ENCODE measurements around the gene UBAC2.

Gene UBAC2

DNA sequence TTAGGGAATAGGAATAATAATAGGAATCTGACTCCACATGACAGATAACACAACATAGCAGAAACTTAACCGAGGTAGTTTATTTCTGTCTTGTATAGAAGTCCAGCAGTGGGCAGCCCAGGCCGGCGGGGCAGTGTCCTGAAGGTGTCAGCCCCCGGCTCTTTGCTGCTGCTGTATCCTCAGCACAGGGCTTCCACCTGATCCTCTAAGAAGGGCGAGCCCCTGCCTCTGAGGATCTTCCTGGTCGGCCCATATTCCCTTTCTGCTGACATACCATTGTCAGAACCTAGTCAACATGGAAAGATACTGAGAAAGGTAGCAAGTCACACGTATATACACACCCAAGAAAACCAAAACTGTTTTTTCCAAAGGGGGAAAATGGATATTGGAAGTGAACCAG is 162.7 kb downstream of the UBAC2 start:
- DNase-seq = no peak

DNA sequence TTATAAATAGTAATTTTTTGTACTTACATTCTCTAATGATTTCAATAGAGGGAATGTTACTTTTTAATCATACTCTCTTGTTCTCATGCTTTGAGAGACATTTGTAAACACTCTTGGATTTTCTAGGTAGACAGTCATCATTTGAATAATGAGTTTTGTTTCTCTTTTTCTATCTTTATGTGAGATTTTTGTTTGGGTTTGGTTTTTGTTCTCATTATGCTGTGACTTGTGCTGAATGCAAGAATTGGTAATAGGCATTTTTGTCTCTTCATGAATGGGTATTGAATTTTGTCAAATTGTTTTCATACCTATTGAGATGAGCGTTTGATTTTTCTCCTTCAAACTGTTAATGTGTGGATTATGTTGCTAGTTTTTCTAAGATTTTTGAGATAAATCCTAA is 163.3 kb downstream of the UBAC2 start:
- no peak for DNase-seq

DNA sequence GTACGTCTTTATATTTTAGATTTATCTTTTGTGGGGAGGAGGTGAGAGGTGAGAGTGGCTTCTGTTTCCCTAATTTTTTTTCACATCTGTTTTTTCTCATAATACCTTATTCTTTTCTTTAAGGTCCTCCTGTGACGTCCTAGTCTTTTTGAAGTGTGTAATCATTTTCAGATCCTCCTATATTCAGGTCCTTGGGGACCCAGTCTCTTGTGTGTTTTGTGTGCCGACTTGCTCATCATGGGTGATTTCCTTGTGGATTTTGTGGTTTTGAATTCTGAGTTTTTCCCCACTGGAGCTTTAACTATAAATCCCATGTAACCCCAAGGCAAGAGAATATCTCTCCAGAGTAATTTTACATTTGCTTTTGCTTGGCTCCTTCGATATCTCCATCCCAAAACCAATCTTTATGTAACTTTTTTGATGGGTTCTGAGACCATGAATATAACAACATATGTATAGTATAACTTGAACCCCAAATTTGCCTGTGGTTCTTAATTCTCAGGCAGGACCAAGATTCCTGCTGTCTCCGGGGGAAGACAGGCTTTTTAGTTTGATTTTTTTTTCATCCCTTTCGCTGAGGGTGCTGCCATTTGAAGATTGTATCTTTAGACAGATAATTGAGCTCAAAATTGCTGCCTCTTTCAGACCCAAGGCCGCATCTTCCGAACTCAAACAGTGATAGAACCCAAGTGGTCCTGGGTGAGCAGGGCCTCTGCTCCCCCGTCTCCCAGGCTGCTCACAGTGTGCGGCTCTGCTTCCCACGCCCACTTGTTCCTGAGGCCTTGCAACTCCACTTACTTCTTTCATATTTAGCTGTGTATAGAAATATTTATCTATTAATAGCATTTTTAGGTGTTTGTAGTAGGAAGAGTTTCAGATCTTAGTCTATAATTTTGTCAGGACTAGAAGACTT is 165.7 kb downstream of the UBAC2 start:
- DNase-seq = no peak

DNA sequence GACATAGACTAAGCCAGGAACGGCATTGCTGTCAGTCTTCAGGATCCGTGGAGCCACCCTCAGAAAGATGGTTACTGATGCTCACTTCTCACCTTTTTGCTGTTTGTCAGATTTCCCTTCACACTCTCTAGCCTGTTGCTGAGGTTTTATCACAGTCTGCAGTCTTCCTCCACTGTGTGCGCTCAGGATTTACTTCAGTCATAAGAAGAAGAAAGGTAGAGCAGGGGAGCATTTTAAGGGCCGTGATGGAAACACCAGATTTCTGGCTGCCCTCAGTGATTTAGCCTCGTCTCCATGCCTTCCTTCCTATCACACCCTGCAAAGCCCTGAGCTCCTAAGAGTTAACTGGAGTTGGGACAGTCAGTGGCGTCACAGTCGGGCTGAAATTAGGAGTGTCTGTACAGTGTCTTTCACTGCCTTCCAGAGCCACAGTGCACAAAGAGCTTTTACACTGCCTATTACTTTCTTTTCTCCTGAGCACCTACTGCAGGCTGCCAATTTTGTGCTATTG is 166.5 kb downstream of the UBAC2 start:
- DNase-seq = no peak

DNA sequence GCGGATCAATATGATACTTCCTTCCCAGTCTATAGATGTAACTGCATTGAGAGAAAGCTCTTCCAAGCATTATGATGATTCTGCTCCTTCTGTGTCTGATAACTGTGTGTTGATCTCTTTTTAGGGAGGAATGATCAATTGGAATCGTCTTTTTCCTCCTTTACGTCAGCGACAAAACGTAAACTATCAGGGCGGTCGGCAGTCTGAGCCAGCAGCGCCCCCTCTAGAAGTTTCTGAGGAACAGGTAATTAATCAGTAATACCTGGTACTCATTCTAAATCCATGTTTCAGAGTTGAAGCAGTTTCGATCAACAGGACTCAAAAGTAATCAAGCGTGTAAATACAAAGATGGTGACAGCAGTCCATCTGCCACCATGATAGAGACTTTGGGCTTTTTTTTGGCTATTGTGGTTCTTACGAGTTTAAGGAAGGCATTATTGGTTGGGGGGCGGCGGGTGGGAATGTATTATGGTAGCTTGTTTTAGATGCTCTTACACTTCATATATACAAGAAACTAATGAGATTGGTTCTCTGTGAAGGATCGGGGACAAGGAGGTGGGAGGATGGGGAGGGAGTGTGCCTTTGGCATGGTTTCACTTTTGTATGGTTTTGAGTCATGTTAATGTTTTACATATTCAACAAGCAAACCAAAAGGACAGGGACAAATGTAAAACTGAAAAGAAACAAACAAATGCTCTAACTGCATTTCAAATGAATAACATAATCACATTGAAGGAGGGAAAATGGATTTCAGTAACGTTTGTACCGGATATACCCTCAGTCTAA is 167.2 kb downstream of the UBAC2 start:
- no peak for DNase-seq

- DNase-seq = no peak
Measured at GRCh38 chr13:99370481-99371275, 170.0 kb downstream of the UBAC2 start.

DNA sequence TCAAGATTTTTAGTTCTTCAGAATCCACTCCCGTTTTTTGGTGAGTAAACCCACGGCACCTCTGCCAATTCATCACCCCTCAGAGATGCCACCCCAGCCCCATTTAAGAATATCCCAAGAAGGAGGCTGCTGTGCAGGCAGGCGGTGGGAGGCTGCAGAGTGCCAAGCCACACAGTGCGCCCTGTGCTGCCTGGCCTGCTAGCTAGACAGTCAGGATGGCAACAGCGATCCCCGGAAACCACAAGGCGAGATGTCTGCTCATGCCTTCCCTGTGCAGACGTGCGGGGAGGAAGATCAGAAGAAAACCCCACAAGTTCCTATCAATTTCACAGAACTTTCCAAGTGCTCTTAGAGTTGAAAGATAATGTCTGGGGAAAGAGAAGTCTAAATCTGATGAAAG is 171.3 kb downstream of the UBAC2 start:
- DNase-seq = no peak

DNA sequence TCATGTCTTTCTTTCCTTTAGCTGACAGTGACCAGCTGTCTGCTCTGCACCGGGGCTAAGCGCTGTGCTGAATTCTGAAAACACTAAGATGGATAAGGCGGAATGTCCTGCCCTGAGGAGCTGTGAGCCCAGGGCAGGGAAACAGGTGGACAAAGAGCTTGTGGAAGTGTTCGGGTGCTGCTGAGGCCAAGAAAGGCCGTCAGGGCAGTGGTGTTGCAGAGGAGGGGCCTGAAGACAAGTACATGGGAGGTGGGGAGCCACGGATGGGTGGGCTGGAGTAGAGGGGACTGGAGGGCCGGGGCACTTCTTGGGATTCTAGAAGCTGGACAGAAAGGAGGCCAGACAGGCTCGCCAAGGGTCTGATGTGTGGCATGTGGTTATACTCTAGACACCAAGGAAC is 172.8 kb downstream of the UBAC2 start:
- no peak for DNase-seq

- DNase-seq = no peak
Measured at GRCh38 chr13:99374169-99374991, 173.7 kb downstream of the UBAC2 start.

- no peak for DNase-seq
Measured at GRCh38 chr13:99374994-99375737, 174.5 kb downstream of the UBAC2 start.

GRCh38 chr13:99375738-99376080 is 175.1 kb downstream of the UBAC2 start:
- DNase-seq = no peak

GRCh38 chr13:99376132-99376531 is 175.5 kb downstream of the UBAC2 start:
- no peak for DNase-seq

- no peak for DNase-seq
Measured at GRCh38 chr13:99376924-99377323, 176.3 kb downstream of the UBAC2 start.

GRCh38 chr13:99377641-99378040 is 177.0 kb downstream of the UBAC2 start:
- DNase-seq = no peak

DNA sequence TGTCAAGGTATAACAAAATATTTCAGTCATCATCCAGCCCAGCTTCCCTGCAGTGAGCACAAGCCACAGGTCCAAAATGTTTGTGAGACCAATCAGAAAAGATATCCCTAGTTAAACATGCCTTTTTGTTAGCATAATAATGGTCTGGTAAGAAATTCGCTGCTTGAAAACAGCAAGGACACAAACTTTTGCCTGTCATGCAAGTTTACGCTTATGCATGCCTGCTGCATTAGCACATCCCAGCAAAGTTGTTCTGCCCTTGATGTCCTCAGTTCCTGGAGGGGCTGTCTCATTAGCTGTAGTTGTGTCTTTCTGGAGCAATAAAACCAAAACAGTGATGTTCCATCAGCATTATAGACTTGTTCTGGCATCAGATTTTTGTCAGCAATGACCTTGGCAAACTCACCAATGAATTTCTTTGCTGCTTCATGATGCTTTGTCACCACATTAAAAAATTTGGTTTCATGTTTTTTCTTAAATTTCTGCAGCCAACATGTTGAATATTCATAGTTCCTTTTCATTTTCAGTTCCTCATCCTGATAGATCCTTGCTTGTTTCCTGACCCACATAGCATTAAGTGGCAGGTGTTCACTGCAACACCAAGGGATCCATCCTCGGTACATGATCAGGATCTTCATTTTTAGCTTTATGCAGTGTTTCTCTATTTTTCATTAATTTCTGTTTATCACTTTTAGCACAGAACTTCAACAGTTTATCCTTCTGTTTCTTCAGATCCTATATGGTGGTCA is 178.5 kb downstream of the UBAC2 start:
- no peak for DNase-seq

DNA sequence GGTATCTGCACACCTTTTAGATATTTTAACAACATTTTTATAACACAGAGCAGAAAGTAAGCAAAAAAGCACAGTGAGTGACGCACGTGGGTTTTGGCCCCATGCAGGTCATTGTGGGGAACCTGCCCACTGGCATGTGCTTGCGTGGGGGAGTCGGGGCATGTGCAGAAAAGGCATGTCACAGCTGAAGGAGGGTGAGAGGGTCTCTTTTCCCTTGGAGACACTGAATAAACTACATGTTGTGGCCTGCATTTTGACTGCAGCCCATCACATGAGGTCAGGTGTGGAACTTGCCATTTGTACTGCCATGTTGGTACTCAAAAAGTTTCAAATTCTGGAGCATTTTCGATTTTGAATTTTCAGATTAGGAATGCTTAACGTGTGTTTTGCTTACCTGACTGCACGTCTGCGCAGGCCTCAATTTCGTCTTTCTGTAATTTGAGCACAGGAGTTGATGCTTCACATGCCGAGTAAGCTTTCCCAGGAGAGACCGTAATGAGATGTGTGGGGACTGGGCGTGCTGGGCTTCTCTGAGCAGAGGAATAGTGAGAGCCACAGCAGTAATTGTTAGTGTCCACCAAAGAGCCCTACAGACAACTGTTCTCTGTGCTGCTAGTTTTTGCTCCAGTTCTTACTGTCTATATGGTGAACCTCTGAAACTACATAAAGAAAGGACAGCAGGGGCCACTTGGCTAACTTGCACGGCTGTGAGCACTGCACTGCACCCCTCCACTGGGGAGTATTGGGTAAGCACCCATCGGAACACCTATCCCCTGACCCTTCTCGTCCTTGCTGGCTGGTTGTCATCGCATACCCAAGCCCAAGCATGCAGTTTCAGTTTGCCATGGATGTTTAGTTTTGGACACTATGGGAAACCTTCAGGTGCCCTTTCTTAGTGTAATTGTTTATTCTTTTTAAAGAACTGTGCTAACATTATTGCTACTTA is 179.5 kb downstream of the UBAC2 start:
- DNase-seq = no peak

GRCh38 chr13:99380921-99381645 is 180.4 kb downstream of the UBAC2 start:
- DNase-seq = no peak

- DNase-seq = no peak
Measured at GRCh38 chr13:99381766-99382165, 181.1 kb downstream of the UBAC2 start.
